AML-193 (cell line): ENCODE data around the gene C7orf57.

Experiments used
- DNase-seq, 2 experiments: peaks; one replicate each; lab custom pipeline; 2025; lab: John Stamatoyannopoulos, UW

C7orf57 gene

DNA sequence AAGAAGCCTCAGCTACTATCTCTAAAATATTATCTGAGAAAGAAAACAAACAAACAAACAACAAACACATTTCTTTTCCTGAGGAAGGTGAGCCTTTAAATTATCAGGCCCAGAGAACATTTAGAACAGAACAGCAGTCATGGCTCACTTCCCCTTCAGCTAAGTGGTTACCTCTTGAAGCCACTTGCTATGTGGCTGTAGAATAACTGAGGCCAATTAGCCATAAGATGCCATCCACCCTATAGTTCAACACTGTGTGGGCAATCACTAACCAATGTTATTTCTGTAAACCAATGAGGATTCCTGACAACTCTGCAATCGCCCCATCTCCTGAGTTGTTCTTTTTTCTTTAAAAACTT lies 50.1 kb downstream of the C7orf57 start:
- DNase-seq: peak in 1 of 2 experiments; percentile 12

DNA sequence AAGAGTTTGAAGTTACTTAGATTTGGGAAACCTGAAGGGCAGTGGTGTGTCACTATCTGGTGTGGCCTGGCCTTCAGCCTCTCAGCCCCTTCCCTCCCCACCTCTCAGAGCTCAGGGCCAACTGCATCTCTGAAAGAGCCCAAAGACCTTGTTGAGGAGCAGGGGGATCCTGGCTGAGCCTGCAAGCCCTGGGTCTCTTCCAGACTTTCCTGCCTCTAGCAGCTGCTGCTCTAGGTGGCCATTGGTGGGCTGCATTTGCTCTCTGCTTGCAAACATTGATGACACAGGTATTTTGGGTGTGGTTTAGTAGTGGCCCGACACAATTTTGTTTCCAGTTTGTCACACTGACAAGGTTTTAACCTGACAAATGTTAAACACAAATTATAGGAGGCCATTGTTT lies 50.6 kb downstream of the C7orf57 start:
- DNase-seq: no peak

DNA sequence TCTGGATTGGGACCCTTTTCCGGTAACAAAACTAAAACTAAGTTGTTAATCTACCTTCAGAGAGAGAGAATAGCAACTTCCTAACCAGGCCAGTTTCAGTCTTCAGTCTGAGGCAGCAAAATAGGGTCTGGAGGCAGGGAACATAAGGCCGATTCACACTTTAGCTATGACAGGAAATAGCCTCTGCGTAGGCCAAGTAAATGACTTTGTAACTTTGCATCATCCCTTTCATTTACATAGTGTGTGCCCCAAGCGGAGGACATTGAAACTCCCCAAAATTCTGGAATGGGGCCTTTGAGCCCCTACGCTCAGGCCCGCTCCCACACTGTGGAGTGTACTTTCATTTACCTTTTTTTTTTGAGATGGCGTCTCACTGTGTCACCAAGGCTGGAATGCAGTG lies 52.0 kb downstream of the C7orf57 start:
- no peak for DNase-seq

DNA sequence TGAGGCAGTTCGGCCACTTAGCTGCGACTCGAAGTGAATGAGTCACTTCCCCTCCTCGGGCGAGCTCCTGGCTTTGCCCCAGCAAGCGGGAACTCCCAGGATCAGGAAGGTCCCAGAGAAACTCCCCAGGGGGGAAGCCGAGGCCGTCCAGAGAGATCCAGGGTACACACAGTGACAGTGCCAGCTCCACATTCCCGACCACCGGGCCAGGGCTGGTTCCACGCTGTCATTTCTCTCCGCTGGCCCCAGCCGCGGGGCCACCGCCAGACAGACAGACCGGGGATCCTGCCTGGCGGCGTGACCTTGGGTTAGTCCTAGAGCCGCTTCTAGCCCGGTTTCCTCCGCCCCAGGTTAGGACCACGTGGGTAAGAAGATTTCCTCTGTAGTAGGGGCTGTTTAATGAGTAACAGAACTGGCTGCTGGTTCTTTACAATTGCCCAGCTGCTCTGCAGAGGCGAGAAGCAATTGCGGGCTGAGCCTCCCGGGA lies 53.3 kb downstream of the C7orf57 start:
- peak; percentile 79 to 95 for DNase-seq

DNA sequence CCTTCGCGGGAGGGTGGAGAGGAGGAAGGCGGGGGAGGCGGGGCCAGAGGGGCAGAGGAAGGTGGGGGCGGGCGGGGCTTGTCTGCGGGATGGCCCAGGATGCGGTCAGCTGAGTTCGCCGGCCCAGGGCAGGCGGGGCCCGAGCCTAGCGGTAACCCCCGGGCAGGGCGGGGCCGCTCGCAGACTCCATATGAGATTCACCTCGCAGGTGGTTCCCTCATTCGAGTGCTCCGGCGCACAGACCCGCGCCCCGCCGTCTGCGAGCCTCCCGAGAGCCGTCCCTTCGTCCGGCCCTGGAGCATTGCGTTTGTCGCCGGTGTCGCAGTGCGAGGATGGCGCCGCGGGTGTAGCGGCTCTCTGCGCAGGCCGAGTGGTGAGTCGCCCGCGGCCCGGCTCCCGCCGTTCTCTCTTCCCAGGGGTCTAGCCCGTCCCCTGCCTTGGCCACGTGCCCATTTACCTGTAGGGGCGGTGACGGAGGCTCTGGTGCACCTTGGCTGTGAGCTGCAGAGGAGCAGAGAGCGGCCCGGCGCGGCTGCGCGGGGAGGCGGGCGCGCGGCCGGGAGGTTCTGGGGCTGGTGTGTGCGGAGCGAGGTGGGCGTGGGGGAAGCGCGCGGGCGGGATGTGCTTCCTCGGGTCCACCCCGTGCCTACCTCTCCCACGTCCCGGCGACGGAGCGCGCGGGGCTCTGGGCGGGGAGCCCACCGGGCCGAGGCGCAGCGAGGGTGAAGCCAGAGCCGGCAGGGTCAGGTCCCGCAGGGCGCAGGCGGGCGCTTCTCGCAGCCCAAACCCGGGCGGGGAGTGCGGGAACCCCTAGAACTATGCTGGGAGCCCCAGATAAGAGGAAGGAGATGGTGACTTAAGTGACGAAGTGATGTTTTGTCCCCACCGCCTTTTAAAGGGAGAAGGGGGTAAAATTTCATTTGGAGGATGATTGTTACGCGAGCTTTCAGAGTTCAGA lies 54.0 kb downstream of the C7orf57 start, which contains the start of gene UPP1:
TSS of gene UPP1 (plus strand) at position 220 of the 958 bp plus-strand sequence. CDS start 5,519 bp downstream, outside the sequence.
- DNase-seq: no peak

DNA sequence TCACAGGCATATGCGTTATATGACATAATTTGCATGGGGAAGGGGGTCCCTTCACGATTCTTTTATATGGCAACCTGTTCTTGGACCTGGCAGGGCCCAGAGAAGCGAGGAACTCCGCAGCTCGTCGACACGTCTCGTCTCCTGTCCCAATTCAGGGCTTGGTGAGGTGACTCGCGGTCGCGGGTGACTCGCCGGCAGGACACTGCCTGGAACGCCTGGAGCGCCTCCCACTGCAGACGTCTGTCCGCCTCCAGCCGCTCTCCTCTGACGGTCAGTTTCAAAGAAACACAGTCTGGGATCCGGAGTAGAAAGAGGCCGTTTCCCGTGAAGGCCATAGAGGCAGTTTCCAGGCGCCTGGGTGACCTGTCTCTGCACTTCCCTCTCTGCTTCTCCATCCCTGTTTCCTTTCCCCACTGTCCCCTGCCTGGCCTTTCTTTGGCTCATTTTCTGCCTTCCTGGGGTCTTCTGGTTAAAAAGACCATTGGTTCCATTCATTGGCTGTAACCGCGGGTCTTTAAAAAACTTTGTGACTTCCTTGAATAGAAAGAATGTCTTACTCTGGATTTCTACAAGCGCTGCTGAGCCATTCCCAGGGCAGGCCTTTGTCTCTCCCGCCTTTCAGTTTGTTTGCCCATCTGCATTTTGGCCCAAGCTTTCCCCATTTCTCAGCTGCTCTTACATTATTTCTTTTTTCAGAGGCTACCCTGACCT lies 54.9 kb downstream of the C7orf57 start:
- no peak for DNase-seq

DNA sequence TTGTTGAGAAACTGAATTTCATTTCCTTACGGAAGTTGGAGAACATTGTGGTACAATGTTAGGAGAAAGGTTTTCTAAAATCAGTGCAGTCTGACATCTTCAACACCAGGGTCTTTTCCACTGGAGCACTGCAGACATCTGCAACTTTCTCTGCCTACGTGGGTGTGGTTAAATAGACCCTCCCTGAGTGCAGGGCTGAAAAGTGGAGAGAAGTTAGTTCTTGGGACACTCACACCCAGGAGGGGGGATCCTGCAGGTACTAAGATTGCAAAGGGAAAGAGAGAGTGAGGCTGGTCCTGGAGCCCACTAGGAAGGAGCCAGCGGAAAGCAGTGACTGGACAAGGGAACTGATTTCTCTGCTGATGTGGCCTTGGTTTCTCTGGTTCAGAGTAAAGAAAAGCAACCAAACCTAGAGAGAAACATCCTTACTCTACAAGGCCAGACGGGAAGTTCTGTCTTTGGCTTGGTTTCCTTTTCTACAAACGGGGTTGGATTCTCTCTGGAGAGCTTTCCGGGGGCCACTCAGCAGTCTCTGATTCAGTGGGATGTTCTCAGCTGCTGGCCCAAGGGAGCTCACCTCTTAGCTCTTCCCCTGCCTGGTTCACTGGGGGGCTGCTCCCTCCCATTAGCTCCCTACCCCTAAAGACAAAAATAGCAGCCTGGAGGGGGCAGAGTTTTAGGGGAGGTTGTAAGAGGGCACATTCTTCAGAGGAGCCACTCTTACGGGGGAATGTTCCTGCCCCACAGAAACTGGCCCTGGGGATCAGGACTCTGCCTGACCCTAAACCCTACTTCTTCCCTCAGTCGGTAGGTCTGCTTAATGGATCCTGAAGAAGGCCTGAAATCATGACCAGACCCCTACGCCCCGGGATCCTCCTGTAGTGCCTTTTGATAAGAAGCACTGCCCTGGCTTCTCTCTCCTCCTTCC lies 56.4 kb downstream of the C7orf57 start:
- DNase-seq: no peak

DNA sequence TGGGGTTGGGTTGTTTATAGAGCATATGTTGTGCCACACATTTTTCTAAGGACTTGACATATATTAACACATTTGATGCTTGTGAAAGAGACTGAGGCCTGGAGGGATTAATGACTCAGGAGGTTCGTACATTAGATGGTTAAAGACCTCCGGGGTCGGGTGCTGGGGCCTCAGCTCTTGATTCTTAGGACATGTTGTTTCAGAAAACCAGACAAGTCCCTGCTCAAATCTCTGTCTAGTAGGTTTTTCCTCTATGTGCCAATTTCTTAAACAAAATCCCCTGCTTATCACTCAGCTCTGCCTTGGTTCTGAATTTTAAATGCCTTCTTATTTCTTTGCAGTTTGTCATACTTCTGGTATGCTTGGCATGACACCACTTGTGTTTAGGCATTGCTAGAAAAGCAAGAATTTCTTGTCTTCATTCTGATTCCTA lies 59.5 kb downstream of the C7orf57 start:
- DNase-seq: no peak

DNA sequence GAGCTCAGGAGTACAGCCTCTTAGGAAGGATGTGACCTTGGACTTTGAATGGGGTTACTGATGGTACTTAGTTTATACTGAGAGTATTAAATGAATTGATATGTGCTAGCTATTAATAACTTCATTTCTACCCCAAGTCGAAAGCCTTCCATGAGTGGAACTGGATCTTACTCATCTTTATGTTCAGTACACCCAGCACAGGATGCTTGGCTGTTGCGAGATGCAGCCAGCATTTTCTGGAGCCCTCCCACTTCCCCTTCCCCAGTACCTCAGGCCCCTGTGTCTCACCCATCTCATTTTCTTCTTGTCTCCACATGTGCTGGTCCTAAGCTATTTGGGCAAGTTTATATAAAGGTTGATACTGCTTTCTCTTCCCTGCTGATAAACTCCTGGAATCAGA lies 60.9 kb downstream of the C7orf57 start:
- DNase-seq: peak; percentile 35 to 44

DNA sequence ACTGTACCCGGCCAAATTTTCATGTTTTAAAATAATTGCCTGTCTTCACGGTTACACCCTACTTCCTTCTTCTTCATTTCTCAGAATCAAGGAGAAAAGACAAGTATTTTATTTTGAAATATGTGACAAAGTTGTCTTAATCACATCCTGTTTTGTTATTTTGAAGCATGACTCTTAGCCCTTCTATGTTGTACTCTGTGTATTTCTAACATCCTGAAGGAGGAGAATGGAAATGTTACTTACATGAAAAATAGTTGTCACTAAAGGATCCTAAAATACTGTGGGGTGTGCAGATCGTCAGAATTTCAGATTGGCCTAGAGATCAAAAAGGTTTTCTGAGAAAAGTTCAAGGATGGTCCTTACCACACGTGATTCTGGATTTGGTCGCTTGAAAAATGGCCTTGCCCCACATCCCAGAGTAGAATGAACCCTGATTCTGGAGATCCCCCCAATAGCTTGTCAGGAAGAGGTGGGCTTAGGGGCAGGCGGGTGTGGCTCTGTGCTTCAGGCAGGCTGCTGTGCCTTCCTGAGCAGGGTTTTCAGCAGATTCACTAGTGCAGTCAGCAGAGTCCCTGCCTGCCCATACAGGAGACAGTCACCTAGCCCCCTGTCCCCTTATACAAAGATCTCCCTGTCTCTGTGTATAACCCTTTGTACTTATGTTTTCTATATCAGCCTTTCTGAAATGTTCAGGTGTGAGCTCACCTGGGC lies 62.3 kb downstream of the C7orf57 start:
- peak; percentile 59 to 62 for DNase-seq

DNA sequence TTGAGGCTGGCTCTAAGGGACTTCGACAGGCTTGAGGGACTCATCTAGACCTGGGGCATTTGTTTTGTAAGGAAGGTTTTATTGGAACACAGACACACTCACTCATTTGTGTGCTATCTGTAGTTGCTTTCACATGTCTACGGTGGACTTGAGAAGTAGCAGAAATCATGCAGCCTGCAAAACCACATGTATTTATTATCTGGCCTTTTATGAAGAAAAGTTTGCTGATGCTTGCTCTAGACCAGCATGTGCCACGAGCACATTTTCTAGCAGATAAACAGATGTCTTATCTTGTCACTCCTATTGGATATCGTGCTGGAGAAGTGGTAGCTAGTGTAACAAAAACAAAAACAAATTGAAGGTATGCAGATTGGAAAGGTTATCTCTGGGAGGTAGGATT lies 63.5 kb downstream of the C7orf57 start:
- no peak for DNase-seq

DNA sequence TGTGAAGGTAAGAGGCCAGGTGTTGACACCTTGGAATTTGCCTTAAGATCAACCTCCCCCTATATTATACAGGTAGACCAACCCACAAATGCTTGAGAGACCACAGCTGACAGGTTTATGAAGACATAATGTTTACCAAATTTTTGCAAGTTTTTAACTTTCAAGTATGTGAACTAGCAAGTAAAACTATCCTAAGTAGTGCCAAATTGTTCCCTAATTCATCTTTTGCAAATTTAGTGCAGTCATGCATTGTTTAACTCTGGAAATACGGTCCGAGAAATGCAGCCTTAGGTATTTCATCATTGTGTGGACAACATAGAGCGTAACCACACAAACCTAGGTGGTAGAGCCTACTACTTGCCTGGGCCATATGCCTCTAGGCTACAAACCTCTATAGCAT lies 64.4 kb downstream of the C7orf57 start:
- no peak for DNase-seq

DNA sequence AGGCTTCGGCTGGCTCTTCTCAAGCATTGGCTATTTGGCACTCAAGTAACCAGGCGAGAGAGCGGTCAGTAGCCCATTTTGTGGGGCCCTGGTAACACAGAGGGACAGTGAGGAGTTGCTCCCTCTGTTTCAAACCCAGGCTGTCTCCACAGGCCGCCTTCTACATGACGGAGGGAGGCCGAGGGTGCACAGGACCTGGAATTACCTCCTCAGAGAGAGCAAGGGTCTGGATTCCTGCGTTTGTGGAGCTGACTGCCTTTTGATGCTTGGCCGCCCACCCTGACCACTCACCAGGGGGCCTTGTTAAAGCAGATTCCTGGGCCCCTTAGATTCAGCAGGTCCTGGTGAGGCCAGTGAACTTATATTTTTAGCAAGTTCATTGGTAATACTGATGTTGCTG lies 66.0 kb downstream of the C7orf57 start:
- DNase-seq: no peak

DNA sequence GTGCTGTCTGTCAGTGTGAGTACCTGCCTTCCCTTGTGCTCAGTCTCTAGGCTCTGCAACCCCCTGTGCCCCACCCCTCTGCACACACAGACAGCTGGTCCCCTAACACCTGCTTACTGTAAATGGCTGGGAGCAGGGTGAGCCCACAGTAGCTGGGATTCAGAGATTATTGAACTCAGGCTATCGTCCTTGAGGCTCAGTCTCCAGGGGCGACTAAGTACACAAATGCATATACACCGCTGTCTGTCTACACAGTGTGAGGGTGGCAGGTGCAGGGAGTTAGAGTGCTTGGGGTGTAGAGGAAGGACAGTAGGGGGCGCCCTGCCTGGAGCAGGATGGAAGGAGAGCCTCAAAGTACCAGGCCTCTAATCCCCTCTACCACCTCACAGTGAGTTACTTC lies 66.6 kb downstream of the C7orf57 start:
- peak in 1 of 2 experiments; percentile 14 for DNase-seq

DNA sequence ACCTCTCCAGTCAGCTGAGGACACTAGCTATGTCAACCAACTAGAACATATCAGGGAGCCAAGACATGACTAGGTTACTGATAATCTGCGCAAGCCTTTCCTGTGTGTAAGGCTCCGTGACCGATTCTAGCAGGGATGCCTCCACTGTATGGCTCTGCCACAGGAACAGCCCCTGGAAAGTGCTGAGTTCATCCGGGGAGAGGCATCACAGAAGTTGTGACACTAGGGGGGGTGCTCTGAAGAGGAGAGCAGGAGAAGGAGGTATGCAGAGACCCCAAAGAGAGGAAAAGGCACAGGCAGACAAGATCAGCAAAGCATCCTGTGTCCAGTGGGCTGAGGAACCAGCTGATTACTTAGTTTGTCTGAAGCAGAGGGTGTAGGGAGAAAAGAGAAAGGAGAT lies 67.2 kb downstream of the C7orf57 start:
- DNase-seq: no peak

DNA sequence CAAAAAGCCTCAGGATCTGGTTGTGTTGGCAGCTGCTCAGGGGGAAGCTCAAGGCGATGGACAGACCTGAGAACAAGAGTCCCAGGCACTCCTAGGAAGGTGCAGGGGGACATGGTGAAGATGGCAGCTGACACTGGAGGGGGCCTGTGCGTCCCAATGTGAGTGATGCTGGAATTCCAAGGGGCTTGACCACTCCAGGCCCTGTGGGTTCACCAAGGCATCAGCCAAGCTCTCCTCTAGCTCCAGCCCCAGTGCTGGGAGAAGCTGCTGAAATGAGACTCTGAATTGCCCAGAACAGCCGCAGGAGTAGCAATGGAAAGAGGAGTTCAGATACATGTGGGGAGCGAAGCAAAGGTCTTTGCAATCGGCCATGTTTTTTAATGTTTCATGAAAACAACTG lies 69.7 kb downstream of the C7orf57 start:
- DNase-seq: no peak

DNA sequence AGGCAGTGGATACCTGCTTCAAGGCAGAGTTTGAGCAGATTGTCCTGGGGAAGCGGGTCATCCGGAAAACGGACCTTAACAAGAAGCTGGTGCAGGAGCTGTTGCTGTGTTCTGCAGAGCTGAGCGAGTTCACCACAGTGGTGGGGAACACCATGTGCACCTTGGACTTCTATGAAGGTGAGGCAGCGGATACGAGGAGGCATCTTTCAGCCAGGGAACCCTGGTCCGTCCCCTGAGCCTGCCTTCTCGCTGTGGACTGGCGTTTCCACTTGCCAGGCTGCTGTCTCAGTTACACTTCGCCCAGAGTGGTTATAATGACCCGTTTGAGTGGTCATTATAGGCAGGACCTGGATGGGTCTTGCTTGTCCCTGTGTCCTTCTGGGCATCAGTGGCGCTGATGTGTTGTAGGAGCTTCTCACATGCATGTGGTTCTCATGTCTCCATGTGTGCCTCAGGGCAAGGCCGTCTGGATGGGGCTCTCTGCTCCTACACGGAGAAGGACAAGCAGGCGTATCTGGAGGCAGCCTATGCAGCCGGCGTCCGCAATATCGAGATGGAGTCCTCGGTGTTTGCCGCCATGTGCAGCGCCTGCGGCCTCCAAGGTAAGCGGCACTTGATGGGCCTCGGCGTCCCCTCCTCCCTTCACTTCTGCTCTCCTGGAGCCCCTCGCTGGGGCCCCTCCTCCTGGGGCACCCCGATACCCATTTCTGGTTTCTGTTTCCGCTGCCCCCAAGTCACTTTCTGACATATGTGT lies 71.7 kb downstream of the C7orf57 start:
- no peak for DNase-seq

DNA sequence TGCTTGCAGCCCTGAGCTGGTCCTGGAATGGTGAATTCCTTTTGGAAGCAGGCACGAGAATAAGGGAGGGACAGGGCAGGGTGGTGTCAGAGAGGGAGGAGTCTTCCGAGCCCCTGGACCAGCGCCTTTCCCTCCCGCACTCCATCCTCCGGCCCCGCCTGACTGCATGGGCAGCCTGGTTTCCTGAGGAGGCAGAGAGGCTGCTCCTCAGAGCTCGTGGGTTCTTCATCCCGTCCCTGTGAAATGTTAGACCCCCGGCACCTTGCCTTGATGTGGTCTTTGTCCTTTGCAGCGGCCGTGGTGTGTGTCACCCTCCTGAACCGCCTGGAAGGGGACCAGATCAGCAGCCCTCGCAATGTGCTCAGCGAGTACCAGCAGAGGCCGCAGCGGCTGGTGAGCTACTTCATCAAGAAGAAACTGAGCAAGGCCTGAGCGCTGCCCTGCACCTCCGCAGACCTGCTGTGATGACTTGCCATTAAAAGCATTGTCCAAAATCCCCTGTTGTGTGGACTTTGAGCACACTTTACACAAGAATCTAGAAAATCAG lies 72.7 kb downstream of the C7orf57 start:
- no peak for DNase-seq

DNA sequence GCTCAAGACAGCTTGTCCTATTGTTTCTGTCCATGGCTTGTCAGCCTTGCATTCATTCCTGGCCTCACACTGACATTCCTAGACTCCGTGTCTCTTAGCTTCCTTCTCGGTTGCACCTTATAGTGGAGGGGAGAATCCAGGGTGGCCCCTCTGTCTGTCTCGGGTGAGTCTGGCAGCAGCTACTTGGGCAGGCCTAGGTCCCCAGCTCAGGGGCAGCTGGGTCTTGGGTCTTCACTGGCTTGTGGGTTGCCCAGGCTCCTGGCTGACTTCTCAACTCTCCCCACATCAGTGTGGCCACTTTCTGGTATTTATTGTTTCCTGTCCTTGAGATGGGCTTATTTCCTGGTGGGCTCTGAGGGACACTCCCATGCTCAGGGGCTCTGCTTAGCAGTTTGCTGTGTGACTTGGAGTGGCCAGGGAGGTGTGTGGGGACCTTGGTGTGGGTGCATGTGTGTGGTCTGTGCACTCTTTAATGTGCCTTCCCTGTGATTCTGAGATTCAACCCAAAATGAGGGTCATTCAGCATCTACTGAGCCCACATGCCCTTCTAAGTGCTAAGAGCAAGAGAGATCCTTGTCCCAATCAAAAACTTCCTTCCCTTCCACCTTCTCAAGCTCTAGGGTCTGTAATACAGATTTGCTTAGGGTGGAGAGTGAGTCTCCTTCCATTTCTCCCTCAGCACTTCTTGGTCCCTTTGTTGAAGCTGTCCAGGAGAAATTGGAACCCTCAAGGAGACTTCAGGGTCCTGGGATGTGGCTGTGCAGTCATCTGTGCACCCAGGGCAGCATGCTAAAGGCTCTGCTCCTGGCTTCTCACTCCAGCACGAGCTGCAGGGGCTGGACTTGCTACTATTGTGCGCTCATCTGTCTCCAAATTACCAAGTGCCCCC lies 73.9 kb downstream of the C7orf57 start:
- no peak for DNase-seq
